ENCODE data around the gene KRTDAP. TPM values are rescaled to one million over a fixed set of nuclear protein-coding genes. Genes with fewer than 3 reads are reported as not detected.

The KRTDAP gene
- total RNA-seq, 1 experiment from 2014 or later = not detected

DNA sequence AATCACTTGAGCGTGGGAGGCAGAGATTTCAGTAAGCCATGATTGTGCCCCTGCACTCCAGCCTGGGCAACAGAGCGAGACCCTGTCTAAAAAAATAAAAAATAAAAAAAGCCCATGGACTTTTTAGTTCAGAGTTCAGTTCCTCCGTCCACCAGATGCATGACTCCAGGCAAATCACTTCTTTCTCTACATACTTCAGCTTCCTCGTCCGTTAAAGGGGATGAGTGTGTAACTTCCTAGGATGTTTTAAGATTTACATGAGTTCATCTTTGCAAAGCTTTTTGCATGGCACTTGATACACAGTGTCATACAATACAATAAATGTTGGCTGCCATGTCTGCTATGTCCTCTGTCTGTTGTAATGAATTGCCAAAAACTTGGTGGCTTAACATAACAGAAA lies 52.2 kb downstream of the KRTDAP start:
- Histone ChIP-seq H4K20me1 (ENCODE audit: insufficient read depth, low read depth, low read length) (no peaks in the 10 kb centered on the region), H3K4me2 (ENCODE audit: low read depth, low read length, poor library complexity, severe bottlenecking) (no peak overlapping the region), H3K79me2 (ENCODE audit: low read length) (no peaks in the 10 kb centered on the region), H3K4me1 (ENCODE audit: low read length) (peaks cover 50% of the 10 kb centered on the region), H3K27me3 (ENCODE audit: low read length) (no peaks in the 10 kb centered on the region; the same call in 1 of the 2 replicates), H3K4me3 (ENCODE audit: low read length) (no peak overlapping the region), H3K36me3 (ENCODE audit: insufficient read depth, low read length) (no peaks in the 10 kb centered on the region), H3K27ac (ENCODE audit: low read length) (no peak overlapping the region), H3K9me3 (ENCODE audit: low read length) (no peaks in the 10 kb centered on the region), H3K9ac (ENCODE audit: low read length) (no peak overlapping the region), H3K9me2 (replicated peaks; ENCODE audit: insufficient read depth, low read length) (no peaks in the 10 kb centered on the region), H2AFZ (ENCODE audit: low read length) (no peak overlapping the region)
- DNase-seq = no peak

DNA sequence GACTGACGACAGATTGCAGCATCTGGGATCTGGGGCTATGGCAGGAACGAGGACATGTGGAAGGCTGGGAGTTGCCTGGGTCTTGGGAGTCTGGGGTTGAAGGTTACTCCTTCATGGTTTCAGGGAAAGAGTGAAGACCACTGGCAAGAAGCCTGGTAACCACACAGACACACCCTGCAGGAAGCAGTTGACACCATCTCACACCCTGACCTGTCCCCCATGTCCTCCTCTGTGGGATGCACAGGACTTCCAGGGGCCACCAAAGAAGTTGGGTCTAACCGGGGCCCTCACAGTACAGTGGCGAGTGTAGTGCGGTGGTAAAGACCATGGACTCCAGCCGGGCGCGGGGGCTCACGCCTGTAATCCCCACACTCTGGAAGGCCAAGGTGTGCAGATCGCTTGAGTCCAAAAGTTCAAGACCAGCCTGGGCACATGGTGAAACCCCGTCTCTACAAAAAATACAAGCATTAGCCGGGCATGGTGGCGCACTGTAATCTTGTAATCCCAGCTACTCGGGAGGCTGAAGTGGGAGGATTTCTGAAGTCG lies 52.8 kb downstream of the KRTDAP start:
- no peaks in the 10 kb centered on the region for H3K9me3 ChIP-seq (ENCODE audit: low read length)
- no peak overlapping the region for H3K4me2 ChIP-seq (ENCODE audit: low read depth, low read length, poor library complexity, severe bottlenecking)

More for the DNA sequence above, 52.8 kb downstream of the KRTDAP start:
- peaks cover 45% of the 10 kb centered on the region for H3K4me1 ChIP-seq (ENCODE audit: low read length)
- H4K20me1 ChIP-seq (ENCODE audit: insufficient read depth, low read depth, low read length) = no peaks in the 10 kb centered on the region
- H3K27ac ChIP-seq (ENCODE audit: low read length) = no peak overlapping the region
- H3K79me2 ChIP-seq (ENCODE audit: low read length) = no peaks in the 10 kb centered on the region
- no peaks in the 10 kb centered on the region; the same call in 1 of the 2 replicates for H3K27me3 ChIP-seq (ENCODE audit: low read length)
- H2AFZ ChIP-seq (ENCODE audit: low read length) = no peak overlapping the region
- no peaks in the 10 kb centered on the region for H3K36me3 ChIP-seq (ENCODE audit: insufficient read depth, low read length)
- no peak overlapping the region for H3K4me3 ChIP-seq (ENCODE audit: low read length)
- no peak overlapping the region for H3K9ac ChIP-seq (ENCODE audit: low read length)
- DNase-seq = no peak
- no peaks in the 10 kb centered on the region for H3K9me2 ChIP-seq (replicated peaks; ENCODE audit: insufficient read depth, low read length)

Other genes with a start within 250 kb of the KRTDAP start
- gene LSR, start 241.5 kb downstream of the KRTDAP start, total RNA-seq (2014; rRNA removed; shearing (Covaris generic); ENCODE audit: low replicate concordance) = 0.63 and 1.2 TPM in 2 replicates
- 97.9 and 224 TPM in 2 replicates for gene USF2, start 221.5 kb downstream of the KRTDAP start, total RNA-seq (2014; rRNA removed; shearing (Covaris generic); ENCODE audit: low replicate concordance)
- 0.45 TPM in 1 of 2 replicates, not detected in the other for gene HAMP, start 207.9 kb downstream of the KRTDAP start, total RNA-seq (2014; rRNA removed; shearing (Covaris generic); ENCODE audit: low replicate concordance)
- 0.36 TPM in 1 of 2 replicates, not detected in the other for gene MAG, start 198.3 kb downstream of the KRTDAP start, total RNA-seq (2014; rRNA removed; shearing (Covaris generic); ENCODE audit: low replicate concordance)
- 454 and 602 TPM in 2 replicates for gene CD22, start 161.3 kb downstream of the KRTDAP start, total RNA-seq (2014; rRNA removed; shearing (Covaris generic); ENCODE audit: low replicate concordance)
- gene FFAR1, start 142.6 kb downstream of the KRTDAP start, total RNA-seq (2014; rRNA removed; shearing (Covaris generic); ENCODE audit: low replicate concordance) = 0.34 and 2.0 TPM in 2 replicates
- not detected in 2 replicates for gene FFAR3, start 132.0 kb downstream of the KRTDAP start, total RNA-seq (2014; rRNA removed; shearing (Covaris generic); ENCODE audit: low replicate concordance)
- not detected in 2 replicates for gene GPR42, start 119.4 kb downstream of the KRTDAP start, total RNA-seq (2014; rRNA removed; shearing (Covaris generic); ENCODE audit: low replicate concordance)
- not detected in 2 replicates for gene FFAR2, start 42.2 kb downstream of the KRTDAP start, total RNA-seq (2014; rRNA removed; shearing (Covaris generic); ENCODE audit: low replicate concordance)
- gene DMKN, start 23.2 kb upstream of the KRTDAP start, total RNA-seq (2014; rRNA removed; shearing (Covaris generic); ENCODE audit: low replicate concordance) = 5.0 and 9.3 TPM in 2 replicates
- 0.25 TPM in 1 of 2 replicates, not detected in the other for gene SBSN, start 37.8 kb upstream of the KRTDAP start, total RNA-seq (2014; rRNA removed; shearing (Covaris generic); ENCODE audit: low replicate concordance)
- not detected in 2 replicates for gene GAPDHS, start 43.0 kb upstream of the KRTDAP start, total RNA-seq (2014; rRNA removed; shearing (Covaris generic); ENCODE audit: low replicate concordance)
- gene TMEM147, start 55.2 kb upstream of the KRTDAP start, total RNA-seq (2014; rRNA removed; shearing (Covaris generic); ENCODE audit: low replicate concordance) = 125 and 126 TPM in 2 replicates
- gene ATP4A, start 73.2 kb upstream of the KRTDAP start, total RNA-seq (2014; rRNA removed; shearing (Covaris generic); ENCODE audit: low replicate concordance) = 0.37 and 0.40 TPM in 2 replicates
- not detected in 2 replicates for gene PMIS2, start 95.7 kb upstream of the KRTDAP start, total RNA-seq (2014; rRNA removed; shearing (Covaris generic); ENCODE audit: low replicate concordance)
- gene HAUS5, start 122.3 kb upstream of the KRTDAP start, total RNA-seq (2014; rRNA removed; shearing (Covaris generic); ENCODE audit: low replicate concordance) = 12.5 and 26.2 TPM in 2 replicates
- 36.9 and 82.1 TPM in 2 replicates for gene RBM42, start 138.6 kb upstream of the KRTDAP start, total RNA-seq (2014; rRNA removed; shearing (Covaris generic); ENCODE audit: low replicate concordance)
- 0.54 and 0.75 TPM in 2 replicates for gene ETV2, start 151.3 kb upstream of the KRTDAP start, total RNA-seq (2014; rRNA removed; shearing (Covaris generic); ENCODE audit: low replicate concordance)
- gene COX6B1, start 157.9 kb upstream of the KRTDAP start, total RNA-seq (2014; rRNA removed; shearing (Covaris generic); ENCODE audit: low replicate concordance) = 445 and 611 TPM in 2 replicates
- gene UPK1A, start 176.1 kb upstream of the KRTDAP start, total RNA-seq (2014; rRNA removed; shearing (Covaris generic); ENCODE audit: low replicate concordance) = not detected in 2 replicates
- gene ZBTB32, start 214.1 kb upstream of the KRTDAP start, total RNA-seq (2014; rRNA removed; shearing (Covaris generic); ENCODE audit: low replicate concordance) = not detected in 2 replicates
- gene KMT2B, start 227.5 kb upstream of the KRTDAP start, total RNA-seq (2014; rRNA removed; shearing (Covaris generic); ENCODE audit: low replicate concordance) = 15.3 and 21.4 TPM in 2 replicates